Measurements from ENCODE around the gene SF1.

Gene SF1

DNA sequence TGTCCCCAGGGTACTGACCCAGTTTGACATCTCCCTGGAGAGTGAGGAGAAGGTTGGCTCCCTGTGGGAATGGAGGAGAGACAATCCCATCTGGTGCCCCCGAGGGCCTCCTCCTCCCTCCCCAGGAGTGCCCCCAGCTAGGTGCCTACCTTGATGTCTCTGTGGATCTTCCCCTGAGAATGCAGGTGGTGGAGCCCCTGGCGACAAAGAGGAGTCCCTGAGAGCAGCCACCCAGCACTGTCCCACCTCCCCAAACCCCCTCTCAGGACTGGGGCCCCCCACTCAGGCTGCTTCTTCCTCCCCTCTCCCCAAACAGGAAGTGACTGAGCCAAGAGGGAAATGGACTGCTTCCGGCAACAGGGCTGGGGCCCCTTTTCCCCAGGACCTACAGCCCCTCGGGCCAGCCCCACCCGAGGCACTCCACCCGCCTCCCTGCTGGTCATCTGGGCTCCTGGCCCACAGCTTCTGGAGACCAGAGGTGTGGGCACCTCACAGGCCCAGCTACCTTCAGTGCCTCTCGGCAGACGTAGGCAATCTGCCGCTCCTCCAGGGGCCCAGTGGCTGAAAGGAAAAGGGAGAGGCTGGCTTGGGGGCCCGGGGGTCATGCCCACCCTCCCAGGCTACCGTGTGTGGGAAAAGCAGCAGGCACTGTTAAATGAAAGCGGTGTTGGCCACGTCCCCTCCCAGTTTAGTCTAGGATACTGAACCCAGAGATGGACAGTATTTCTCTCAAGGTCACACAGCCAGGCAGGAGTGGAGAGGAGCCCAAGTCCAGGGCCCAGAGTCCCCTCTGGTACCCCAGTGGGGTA lies 23.4 kb upstream of the SF1 start:
- no peak for ATAC-seq
- DNase-seq = no peak

DNA sequence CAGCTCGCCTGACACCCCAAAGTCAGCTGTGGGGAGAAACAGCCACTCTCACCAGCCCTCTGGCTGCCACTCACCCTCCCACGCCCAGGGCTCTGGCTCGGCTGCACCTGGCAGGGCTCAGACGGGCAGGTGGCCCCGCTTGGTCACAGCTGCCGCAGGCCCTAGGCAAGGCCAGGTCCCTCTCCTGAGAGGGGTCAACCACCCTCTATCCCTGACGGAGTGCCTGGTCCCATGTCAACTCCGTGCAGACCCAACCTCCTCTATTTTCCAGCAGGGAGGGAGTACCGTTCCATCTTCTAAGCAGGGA lies 22.8 kb upstream of the SF1 start:
- DNase-seq (no peak), ATAC-seq (no peak)

DNA sequence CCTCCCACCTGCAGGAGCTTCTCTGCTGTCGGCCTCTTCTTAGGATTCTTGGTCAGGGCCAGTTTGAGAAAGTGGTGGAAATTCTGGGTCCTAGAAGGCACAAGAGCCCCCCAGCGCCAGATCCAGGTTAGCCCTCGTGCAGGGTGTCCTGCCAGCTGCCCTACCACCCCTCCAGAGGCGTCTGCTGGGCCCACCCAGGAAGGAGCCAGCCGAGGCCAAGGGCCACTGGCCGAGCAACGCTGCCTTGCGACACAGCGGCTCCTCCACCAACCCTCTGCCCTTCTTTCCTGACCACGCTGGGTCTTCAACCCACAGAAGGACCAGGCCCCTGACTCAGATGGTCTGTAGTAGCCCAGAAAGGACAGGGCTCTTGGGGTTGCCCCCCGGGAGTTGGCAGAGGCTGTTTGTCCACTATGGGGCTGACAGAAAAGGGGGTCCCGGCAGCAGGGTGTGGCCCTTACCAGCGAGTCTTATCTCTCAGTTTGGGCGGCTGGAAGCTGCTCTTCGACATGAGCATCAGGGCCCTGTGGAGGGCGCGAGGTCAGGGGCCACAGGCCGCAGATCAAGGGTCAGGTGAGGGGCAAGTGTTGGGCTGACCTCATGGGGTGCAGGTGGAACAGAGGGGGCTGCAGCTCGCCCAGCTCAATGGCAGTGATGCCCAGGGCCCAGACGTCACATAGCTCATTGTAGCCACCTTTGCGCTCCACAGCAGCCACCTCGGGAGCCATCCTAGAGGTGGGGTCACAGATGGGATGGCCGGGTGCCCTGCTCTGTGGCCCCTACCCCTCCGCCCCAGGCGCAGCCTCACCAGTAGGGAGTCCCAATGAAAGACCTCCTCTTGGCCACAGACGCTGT lies 22.2 kb upstream of the SF1 start:
- ATAC-seq (no peak), DNase-seq (no peak)

DNA sequence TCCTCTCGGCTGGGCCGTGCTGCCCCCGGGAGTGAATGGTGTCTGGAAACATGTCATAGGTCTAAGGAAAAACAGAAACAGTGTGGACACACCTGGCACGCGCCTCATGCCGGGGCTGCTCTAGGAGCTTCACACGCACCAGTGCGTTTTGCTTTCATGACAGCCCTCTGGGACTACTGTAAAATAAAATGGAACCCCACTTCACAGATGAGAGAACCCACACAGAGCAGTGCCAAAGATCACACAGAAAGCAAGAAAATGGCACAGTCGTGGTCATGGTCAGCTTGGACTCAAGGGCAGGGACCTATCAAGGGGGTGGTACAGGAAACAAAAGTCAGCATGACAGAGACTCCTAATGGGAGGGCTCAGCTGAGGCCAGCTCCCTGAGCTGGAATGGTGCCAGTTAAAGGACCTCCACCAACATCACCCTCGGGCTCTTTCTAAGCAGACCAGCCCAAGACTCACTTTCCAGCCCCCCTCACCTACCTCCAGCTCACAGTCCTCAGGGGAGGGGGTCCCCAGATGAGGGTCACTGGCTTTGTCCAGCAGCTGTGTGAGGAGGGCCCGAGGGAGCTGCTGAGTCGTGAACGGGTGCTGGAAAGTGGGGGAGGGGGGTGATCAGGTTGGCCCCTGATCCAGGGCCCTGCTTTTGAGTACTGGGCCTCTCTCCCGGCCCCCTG lies 21.4 kb upstream of the SF1 start:
- DNase-seq (no peak), ATAC-seq (no peak)

DNA sequence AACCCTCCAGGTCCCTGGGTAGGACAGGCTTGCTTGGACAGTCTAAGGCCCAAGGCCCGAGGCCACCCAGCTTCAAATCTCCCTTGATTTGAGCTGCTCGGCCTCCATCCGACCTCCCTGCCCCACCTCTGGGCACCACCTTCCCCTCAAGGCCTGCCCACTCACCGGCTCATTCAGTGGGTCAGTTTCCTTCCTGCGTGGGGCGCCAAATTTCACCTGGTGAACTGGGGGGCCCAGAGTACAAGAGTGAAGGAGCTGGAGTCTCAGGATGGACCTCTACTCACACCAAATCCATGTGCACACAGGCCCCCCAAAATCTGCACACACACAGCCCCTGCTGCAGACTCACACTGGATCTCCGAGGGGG lies 20.9 kb upstream of the SF1 start:
- ATAC-seq = no peak
- DNase-seq = no peak

DNA sequence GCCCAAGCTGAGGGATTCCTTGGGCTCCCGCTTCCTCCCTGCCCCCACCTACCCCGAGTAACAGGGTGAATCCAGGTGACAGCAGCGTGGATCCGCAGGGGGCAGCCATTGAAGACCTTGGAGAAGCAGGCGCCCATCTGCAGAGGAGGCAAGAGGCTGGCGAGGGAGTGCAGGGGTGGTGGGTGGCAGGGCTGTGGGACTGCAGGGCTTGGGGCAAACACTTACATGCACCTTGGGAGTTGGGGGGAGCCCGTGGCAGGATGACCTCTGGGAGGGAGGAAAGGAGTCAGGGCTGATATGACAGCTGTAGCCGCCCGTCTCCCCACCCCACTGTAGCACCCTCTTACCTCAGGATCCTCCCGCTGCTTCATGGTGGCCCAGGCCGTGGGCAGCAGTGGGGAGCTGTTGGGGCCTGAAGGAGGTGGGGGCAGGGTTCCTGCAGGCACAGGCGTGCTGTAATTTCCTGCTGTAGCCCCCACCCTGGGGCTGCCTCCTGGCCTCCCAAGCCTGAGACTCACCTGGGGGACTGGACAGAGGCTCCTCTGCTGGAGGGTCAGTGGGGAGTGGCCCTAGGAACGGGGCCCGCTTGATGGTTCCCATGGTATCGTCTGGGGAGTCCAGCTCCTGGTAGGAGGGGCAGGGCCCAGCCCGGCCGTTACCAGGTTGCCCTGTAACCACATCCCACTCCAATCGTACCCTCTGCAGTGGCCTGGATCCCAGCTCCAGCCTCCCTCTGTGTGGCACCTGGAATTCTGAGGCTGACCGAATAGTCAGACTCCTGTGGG lies 18.6 kb upstream of the SF1 start:
- no peak for DNase-seq
- no peak for ATAC-seq

DNA sequence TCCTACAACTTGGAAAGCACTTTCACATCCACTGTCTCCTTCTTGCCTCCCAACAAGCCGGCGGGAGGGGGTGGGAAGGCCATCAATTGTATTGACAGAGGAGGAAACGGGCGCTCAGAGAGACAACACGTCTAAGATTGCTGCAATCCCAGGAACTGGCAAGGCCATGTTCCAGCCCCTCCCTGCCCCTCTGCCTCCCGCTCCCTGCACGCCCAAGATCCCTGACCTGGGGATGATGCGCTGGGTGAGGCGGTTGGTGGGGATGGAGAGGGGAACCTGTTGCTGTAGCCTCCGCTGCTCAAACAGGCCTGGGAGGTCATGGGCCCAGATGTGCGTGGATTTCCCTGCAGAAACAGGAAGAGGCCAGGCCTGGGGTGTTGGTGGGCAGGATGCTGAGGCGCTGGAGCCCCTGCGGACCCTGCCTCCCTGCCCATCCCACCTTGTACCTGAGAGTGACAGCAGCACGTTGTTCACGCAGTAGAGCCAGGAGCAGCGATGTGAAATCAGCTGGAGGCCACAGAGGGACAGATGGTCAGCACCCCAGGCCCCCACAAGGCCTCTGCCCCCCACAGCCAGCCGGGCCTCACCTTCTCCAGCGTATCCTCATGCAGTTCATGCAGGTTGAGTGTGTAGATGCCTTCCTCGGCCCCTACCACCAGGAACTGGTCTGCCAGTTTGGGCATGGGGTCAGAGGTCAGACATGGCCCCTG lies 17.9 kb upstream of the SF1 start:
- ATAC-seq (no peak), DNase-seq (no peak)

DNA sequence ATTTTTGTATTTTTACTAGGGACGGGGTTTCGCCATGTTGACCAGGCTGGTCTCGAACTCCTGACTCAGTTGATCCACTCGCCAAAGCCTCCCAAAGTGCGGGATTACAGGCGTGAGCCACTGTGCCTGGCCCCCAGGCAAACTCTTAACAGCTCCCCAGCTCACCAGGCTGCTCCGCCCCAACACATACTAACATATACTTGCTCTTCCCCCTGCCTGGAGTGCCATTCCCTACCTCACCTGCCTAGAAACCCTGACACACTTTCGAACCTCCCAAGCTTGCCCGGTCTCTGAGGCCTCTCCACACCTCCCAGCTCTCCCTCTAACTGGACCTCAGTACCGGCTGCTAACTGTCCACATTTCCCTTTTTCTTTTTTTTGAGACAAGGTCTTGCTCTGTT lies 16.2 kb upstream of the SF1 start:
- DNase-seq (no peak), ATAC-seq (no peak)

DNA sequence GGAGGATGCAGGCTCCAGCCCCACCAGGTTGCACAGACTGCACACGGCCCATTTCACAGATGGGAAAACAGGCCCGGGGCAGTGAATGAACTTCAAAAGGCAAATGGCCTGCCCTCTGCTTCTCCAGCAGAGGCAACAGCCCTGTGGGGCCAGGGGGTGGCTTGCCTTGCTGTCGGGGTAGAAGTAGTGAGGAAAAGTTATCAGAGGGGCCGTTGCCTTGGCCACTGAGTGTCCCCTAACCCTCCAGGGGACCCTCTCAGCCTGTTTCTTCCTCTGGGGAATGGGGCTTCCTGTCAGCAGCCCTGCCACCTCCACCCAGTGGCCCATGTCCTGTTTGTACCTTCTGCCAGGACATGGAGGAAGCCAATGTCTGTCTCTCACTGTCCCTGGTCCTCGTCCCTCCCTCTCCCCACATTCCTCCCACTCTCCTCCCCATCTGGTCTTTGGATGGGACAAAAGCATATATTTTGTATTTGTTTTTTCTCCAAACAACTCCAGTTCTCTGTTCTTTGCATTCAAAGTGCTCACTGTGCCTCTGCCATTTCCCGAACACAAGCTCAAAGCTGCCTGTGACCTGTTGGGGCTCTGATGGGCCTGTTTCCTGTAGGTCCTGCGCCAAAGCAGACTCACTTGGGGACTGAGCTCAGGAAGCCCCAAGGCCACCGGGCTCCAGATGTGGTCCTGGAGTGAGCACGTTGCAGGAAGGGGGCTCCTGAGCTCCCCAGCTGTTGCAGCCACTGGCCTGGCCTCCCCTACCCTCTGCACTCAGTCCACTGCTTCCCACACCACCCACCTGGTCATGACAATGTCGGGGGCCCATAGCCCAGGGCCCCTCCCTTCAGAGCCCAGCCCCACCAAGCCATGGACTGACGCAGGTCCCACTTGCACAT lies 15.2 kb upstream of the SF1 start:
- no peak for DNase-seq
- ATAC-seq = no peak

DNA sequence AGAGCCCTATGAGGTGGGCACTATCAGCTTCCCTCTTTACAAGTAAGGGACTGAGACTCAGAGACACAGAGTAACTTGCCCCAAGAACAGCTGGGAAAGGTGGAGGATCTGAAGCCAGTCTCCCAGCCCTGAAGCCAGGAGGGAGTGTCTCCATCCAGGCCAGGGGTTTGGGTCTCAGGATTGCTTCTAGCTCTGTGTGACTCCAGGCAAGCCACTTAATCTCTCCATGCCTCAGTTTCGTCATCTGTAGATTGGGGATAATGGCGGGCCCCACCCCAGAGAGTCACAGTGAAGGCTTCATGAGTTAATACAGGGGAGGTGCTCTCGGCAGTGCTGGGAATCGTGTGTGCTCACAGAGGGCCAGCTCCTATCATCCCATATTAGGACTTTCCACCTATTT lies 14.1 kb upstream of the SF1 start:
- DNase-seq = no peak
- no peak for ATAC-seq

DNA sequence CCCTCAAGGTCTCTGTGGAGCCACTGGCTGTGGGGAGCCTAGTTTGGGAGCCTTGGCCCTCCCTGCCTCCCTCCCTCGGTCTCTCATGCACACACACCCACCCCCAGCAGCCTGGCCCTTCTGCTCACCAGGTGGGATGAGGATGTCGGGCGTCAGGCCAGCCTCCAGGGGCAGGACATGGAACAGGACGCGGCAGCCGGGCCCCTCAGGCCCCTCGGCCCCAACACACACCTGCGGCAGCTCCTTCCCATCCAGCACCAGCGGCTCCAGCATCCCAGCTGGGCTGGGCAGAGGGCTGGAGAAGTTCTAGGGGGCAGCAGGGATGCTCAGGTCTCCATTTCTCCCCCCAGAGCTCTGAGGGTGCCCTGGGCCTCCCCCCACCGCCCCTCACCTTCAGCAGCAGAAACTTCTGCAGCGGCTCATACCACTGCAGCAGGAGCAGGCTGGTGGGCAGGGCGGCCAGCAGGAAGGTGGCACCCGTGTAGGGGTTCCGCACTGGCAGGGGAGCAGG lies 13.5 kb upstream of the SF1 start:
- ATAC-seq (no peak), DNase-seq (no peak)

DNA sequence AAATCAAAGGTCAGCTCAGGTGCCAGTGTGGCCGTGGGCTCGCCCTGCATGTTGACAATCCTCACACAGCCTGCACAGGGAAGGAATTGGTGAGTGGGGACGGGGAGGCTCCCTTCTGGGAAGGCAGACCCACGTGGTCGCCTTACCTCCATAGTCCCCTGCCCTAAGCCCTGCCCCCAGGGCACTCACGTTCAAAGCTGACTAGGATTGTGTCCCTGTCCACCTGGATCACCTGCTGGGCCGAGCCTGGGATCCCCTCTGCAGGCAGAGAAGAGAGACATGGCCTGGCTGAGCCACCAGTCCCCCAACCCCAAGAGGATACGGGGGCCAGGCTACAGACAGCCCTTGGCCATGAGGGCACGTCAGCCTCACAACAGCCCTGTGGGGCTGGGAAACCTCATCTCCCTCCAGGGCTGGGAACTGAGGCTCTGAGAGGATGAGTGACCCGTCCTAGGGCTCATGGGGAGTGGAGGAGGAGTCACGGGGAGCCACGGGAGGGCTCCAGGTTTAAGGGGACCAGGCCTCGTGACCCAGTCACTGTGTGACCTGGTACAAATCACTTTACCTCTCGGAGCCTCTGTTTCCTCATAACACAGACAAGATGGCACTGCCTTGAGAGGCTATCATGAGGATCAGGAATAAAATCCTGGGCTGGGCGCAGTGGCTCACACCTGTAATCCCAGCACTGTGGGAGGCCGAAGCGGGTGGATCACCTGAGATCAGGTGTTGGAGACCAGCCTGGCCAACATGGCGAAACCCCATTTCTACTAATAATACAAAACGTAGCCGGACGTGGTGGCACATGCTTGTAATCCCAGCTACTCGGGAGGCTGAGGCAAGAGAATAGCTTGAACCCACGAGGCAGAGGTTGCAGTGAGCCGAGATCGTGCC lies 12.1 kb upstream of the SF1 start:
- ATAC-seq (no peak), DNase-seq (no peak)

DNA sequence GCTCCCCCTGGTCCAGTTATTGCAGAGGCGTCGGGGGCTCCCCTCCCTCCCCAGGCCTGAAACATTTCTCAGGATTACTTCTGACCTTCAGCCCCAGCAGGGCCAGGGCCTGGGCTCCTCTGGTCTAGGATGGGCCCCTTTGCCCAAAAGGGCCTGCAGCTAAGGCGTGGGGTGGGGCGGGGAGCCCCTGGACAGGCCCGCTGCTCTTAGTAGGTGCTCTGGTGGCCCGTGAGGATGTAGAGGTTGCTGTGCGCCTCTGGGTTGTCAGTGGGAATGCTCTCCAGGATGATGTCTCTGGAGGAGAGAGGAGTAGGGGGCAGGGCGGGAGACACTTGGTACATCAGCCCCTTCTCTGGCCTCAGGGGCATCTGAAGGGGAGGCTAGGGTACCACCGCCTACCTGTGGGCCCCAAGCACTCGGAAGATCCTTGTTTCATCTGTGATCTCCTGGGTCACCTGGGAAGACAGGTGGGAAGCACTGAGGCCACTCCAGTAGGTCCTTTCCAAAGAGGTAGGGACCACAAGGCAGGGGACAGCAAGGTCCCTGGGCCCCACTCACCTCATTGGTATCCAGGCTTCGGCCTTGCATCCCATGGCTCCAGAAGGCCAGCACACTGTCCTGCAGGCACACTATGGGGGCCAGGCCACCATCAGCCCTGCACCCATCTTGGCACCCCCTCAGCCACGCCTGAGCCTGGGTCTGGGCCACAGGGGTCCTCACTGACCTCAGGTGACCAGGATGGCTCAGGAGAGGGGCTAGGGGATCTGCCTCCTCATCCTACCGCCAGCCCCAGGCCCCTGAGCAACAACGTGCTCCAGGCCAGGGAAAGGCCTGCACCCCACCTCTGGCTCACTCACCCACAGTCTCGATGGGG lies 11.2 kb upstream of the SF1 start:
- ATAC-seq (no peak), DNase-seq (no peak)

DNA sequence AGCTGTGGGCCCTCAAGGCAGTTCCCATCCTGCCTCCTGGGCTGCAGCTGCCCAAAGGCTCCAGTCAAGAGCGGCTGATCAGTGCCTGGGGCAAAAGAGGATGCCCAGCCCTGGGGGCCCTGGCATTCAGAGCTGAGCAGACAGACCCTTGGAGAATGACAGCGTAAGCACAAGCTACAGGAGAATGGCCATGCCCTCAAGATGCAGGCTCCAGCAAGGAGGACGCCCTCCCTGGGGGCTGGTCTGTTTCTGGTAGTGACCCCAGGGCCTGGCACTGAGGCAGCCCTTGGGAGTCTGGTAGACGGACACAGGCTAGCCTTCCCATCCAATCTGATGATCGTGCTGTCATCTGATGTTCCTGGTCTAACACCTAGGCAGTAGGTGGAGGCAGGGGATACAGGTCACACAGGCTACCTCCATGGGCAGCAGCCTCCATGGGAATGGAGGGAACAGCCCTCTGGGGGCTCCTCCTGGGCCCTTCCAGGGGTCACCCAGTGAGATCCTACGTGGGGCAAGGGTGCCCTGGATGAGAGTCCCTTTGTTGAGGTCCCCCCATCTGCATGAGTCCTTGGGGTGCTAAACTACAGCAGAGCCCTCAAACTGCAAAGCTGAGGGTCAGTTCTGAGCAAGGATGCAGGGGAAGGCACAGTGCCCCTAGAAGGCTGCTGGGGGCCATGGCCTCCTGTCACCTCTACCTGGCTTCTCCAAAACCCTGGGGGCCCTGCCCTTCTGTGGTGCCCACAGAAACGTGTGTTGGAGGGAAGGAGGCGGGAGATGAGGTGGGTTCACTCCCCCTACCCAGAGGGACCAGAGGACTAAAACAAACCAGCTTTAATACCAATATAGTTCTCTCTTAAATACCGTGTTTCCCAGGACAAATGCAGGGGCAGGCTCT lies 10.2 kb upstream of the SF1 start:
- DNase-seq = no peak
- ATAC-seq = peak; percentile 8

DNA sequence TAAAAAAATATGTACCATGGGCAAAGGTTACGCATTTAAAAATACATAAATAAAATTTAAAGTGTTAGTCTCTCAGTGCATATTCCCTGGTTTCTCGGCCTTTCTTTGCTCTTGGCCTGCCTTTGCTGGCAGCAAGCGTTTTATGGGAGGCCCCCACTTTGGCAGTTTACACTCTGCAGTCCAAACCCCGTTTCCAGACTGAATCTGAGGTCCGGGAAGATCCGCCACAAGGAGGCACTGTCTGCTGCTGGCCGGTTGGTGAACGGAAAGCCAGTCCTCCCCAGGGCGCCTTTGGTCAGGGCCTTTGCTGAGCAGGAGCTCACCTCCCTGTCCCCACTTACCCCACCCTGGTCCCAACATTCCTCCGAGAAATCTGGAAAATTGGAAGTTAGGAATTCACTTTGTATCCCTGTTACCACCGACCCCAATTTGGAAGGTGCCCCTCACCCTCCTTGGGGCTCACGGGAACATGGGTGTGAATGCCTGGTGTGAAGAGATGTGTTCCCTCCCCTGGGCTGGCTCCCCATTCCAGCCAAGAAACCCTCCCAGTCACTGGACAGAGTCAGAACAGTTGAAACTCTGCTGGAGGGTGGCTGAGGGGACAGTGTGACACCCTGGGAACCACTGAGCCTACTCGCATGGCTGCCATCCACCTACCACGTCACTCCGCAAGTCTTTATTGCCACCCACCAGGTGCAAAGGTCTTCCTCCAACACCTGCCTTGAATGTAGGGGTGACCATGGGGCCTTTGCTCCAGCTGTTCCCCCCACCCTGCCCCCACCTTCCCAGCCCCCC lies 9.4 kb upstream of the SF1 start:
- peak; percentile 55 for ATAC-seq
- DNase-seq = peak; percentile 70

DNA sequence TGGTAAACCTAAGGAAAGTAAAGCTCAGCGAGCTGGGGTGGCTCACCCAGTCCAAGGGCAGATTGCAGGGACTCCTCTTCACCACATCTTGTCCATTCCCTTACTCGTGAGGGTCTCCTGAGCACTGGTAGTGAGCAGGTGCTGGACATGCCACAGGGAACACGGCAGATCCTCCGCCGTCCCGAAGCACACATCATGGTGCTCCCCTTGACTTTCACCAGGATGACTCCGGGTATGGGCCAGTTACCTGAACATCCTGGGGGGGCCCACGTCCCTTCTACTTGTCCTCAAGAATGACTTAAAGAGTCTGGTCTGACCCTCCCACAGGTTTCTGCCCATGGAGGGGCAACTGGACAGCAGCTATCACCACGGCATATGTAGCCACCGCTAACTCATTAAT lies 8.0 kb upstream of the SF1 start:
- DNase-seq = no peak

More for the DNA sequence above, 8.0 kb upstream of the SF1 start:
- ATAC-seq = no peak
